Measurements from ENCODE around the gene SMIM28. TPM values are rescaled to one million over a fixed set of nuclear protein-coding genes. Genes with fewer than 3 reads are reported as not detected.
"Not testable (repeated sequence)": the region's sequence is repeated elsewhere in the genome, so short reads cannot be mapped to it uniquely, and the experiment has no call there.

The SMIM28 gene
- total RNA-seq, 2 experiments from 2014 or later, result not detected

GRCh38 chr6:138422861-138423260, 45.2 kb downstream of the SMIM28 start:
- intact Hi-C loops (cut with micrococcal nuclease; ENCODE audit: unreplicated experiment), result no loop called here
- Histone ChIP-seq H3K9me3 (ENCODE audit: low read length) (no peaks in the 10 kb centered on the region), H3K79me2 (ENCODE audit: insufficient read depth, low read depth, low read length) (no peaks in the 10 kb centered on the region), H3K27ac (ENCODE audit: low read depth, low read length, poor library complexity, severe bottlenecking) (no peak overlapping the region), H4K20me1 (ENCODE audit: insufficient read depth, low read length) (no peaks in the 10 kb centered on the region), H3K36me3 (ENCODE audit: insufficient read depth, low read length) (no peaks in the 10 kb centered on the region), H3K9me2 (ENCODE audit: insufficient read depth, low read length) (no peaks in the 10 kb centered on the region), H3K4me1 (ENCODE audit: insufficient read depth, low read length, poor library complexity, severe bottlenecking) (no peaks in the 10 kb centered on the region), H2AFZ (ENCODE audit: low read length) (no peak overlapping the region), H3K4me2 (ENCODE audit: low read length) (no peak overlapping the region), H3K4me3 (ENCODE audit: low read depth, low read length, poor library complexity, severe bottlenecking) (no peak overlapping the region)
- CTCF ChIA-PET (ENCODE audit: unreplicated experiment), result no interaction called here
- POLR2A ChIA-PET, result interaction anchor here (0.6 to 1.0 kb wide), 3 partner anchors 83 to 442 kb away, joined by 3 to 4 read pairs (median 3); no protein-coding TSS in a partner anchor
- DNase-seq (ENCODE audit: low spot score), result no peak
- no TSS peak for BruUV-seq (replicated peaks)
- TF ChIP-seq CTCF (conservative IDR thresholded peaks at IDR 0.05; ENCODE audit: low read length) (no peak), EZH2phosphoT487 (IDR thresholded peaks at IDR 0.05; ENCODE audit: borderline replicate concordance, low read depth, low read length) (no peak)

- Histone ChIP-seq H4K20me1 (ENCODE audit: insufficient read depth, low read length) (no peaks in the 10 kb centered on the region), H3K9me3 (ENCODE audit: low read length) (no peaks in the 10 kb centered on the region), H2AFZ (ENCODE audit: low read length) (no peak overlapping the region), H3K4me3 (ENCODE audit: low read depth, low read length, poor library complexity, severe bottlenecking) (no peak overlapping the region), H3K36me3 (ENCODE audit: insufficient read depth, low read length) (no peaks in the 10 kb centered on the region), H3K27ac (ENCODE audit: low read depth, low read length, poor library complexity, severe bottlenecking) (no peak overlapping the region), H3K9me2 (ENCODE audit: insufficient read depth, low read length) (no peaks in the 10 kb centered on the region), H3K4me2 (ENCODE audit: low read length) (no peak overlapping the region), H3K79me2 (ENCODE audit: insufficient read depth, low read depth, low read length) (no peaks in the 10 kb centered on the region), H3K4me1 (ENCODE audit: insufficient read depth, low read length, poor library complexity, severe bottlenecking) (no peaks in the 10 kb centered on the region)
- no TSS peak for BruUV-seq (replicated peaks)
- no peak for TF ChIP-seq CTCF (conservative IDR thresholded peaks at IDR 0.05; ENCODE audit: low read length)
- TF ChIP-seq EZH2phosphoT487 (IDR thresholded peaks at IDR 0.05; ENCODE audit: borderline replicate concordance, low read depth, low read length), result no peak
- CTCF ChIA-PET (ENCODE audit: unreplicated experiment), result no interaction called here
- intact Hi-C loops (cut with micrococcal nuclease; ENCODE audit: unreplicated experiment), result no loop called here
- POLR2A ChIA-PET, result interaction anchor here (0.6 kb wide), 3 partner anchors 18 to 1469 kb away, joined by 3 to 6 read pairs (median 3); no protein-coding TSS in a partner anchor
- DNase-seq (ENCODE audit: low spot score), result no peak
Measured at GRCh38 chr6:138424004-138424904, 46.5 kb downstream of the SMIM28 start.

DNA sequence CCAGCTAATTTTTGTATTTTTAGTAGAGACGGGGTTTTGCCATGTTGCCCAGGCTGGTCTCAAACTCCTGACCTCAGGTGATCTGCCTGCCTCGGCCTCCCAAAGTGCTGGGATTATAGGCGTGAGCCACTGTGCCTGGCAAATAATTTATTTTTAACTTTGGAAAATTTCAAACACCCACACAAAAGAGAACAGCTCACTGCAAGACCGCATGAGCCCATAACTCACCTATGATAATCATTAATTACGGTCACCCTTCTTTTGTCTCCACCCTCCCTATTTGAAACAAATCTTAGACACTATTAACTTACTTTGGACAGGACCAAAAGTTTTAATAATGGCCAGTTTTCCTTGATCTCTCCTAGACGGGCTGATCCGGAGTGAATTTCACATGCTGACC, 47.6 kb downstream of the SMIM28 start:
- H3K9me2 ChIP-seq (ENCODE audit: insufficient read depth, low read length); CTCF ChIA-PET (ENCODE audit: unreplicated experiment); H3K79me2 ChIP-seq (ENCODE audit: insufficient read depth, low read depth, low read length); H2AFZ ChIP-seq (ENCODE audit: low read length); H3K4me3 ChIP-seq (ENCODE audit: low read depth, low read length, poor library complexity, severe bottlenecking); H4K20me1 ChIP-seq (ENCODE audit: insufficient read depth, low read length); H3K4me2 ChIP-seq (ENCODE audit: low read length); H3K36me3 ChIP-seq (ENCODE audit: insufficient read depth, low read length); BruUV-seq (replicated peaks); DNase-seq (ENCODE audit: low spot score); H3K4me1 ChIP-seq (ENCODE audit: insufficient read depth, low read length, poor library complexity, severe bottlenecking); H3K9me3 ChIP-seq (ENCODE audit: low read length); H3K27ac ChIP-seq (ENCODE audit: low read depth, low read length, poor library complexity, severe bottlenecking): not testable (repeated sequence)
- POLR2A ChIA-PET, result interaction anchor here (0.5 to 0.6 kb wide), 2 partner anchors 57 to 312 kb away, joined by 4 read pairs; no protein-coding TSS in a partner anchor
- intact Hi-C loops (cut with micrococcal nuclease; ENCODE audit: unreplicated experiment), result loop anchor here (5.0 kb wide), 2 partner anchors 308 to 342 kb away; no protein-coding TSS in a partner anchor

Data from OCI-LY7 (cell line).